ENCODE results near the gene PALM2AKAP2. TPM values are rescaled to one million over a fixed set of nuclear protein-coding genes. Genes with fewer than 3 reads are reported as not detected.
"Not testable (repeated sequence)": the region's sequence is repeated elsewhere in the genome, so short reads cannot be mapped to it uniquely, and the experiment has no call there.

The PALM2AKAP2 gene
- total RNA-seq, 1 donor from 2014 or later = 24.2 TPM

DNA sequence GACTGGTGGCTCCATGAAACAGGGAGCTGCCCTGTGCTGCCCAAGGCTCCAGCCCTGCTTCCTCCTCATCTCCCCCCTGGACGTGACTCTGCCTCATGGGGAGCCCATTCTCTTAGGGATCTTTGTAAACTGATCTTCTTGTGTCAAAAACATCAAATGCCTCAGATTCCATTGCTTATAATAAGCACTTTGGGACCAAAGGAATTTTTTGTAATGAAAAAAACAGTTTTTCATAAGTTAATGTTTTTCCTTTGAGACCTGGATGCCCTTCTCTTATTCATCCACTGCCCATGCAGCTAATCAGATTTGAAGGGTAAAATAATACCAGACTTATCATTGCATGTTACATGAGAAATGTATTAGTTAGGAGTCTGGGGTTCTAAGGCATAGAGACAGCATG is 41.7 kb downstream of the PALM2AKAP2 start:
- Mint-ChIP-seq H3K27ac (ENCODE audit: unreplicated experiment) (peak overlapping the region; percentile 37), H3K4me1 (ENCODE audit: unreplicated experiment) (peaks cover 46% of the 10 kb centered on the region), H3K27me3 (ENCODE audit: unreplicated experiment) (no peaks in the 10 kb centered on the region), H3K36me3 (ENCODE audit: unreplicated experiment) (no peaks in the 10 kb centered on the region), H3K4me3 (ENCODE audit: unreplicated experiment) (no peak overlapping the region), H3K9me3 (ENCODE audit: unreplicated experiment) (no peaks in the 10 kb centered on the region)
- TF ChIP-seq, protein P1, sequence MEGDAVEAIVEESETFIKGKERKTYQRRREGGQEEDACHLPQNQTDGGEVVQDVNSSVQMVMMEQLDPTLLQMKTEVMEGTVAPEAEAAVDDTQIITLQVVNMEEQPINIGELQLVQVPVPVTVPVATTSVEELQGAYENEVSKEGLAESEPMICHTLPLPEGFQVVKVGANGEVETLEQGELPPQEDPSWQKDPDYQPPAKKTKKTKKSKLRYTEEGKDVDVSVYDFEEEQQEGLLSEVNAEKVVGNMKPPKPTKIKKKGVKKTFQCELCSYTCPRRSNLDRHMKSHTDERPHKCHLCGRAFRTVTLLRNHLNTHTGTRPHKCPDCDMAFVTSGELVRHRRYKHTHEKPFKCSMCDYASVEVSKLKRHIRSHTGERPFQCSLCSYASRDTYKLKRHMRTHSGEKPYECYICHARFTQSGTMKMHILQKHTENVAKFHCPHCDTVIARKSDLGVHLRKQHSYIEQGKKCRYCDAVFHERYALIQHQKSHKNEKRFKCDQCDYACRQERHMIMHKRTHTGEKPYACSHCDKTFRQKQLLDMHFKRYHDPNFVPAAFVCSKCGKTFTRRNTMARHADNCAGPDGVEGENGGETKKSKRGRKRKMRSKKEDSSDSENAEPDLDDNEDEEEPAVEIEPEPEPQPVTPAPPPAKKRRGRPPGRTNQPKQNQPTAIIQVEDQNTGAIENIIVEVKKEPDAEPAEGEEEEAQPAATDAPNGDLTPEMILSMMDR (IDR thresholded peaks at IDR 0.05) = no peak
- no peak for DNase-seq (ENCODE audit: extremely low spot score, unreplicated experiment)

GRCh38 chr9:109825383-109825782 is 45.4 kb downstream of the PALM2AKAP2 start:
- H3K4me3 Mint-ChIP-seq (ENCODE audit: unreplicated experiment); DNase-seq (ENCODE audit: extremely low spot score, unreplicated experiment); H3K27ac Mint-ChIP-seq (ENCODE audit: unreplicated experiment); H3K9me3 Mint-ChIP-seq (ENCODE audit: unreplicated experiment); H3K27me3 Mint-ChIP-seq (ENCODE audit: unreplicated experiment); H3K36me3 Mint-ChIP-seq (ENCODE audit: unreplicated experiment): not testable (repeated sequence)
- H3K4me1 Mint-ChIP-seq (ENCODE audit: unreplicated experiment) = peaks cover 33% of the 10 kb centered on the region

- Mint-ChIP-seq H3K27ac (ENCODE audit: unreplicated experiment) (no peak overlapping the region), H3K27me3 (ENCODE audit: unreplicated experiment) (no peaks in the 10 kb centered on the region), H3K4me3 (ENCODE audit: unreplicated experiment) (no peak overlapping the region), H3K4me1 (ENCODE audit: unreplicated experiment) (peaks cover 28% of the 10 kb centered on the region), H3K9me3 (ENCODE audit: unreplicated experiment) (no peaks in the 10 kb centered on the region), H3K36me3 (ENCODE audit: unreplicated experiment) (peaks cover 3% of the 10 kb centered on the region)
- DNase-seq (ENCODE audit: extremely low spot score, unreplicated experiment) = no peak
- TF ChIP-seq, protein P1 (IDR thresholded peaks at IDR 0.05) = no peak
These were observed 46.6 kb downstream of the PALM2AKAP2 start for GRCh38 chr9:109826559-109826958.

DNA sequence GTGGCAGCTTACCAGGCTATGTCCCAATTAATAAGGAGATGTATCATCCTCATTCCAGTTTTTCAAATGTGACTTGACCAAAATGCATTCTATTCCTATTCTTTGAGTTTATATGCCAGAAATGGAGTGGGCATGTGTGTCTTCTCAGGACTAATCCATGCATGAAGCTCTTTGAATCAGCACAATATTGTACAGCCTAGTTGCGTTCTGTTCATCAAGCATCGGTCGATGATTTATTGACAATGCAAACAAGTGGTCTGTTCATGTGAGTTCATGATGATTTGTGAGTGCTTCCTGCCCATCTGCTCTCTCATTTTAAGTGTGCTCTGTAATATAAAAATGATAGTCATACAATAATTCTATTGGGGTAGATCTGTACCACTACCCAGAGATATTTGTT is 48.3 kb downstream of the PALM2AKAP2 start:
- Mint-ChIP-seq H3K4me1 (ENCODE audit: unreplicated experiment) (peaks cover 18% of the 10 kb centered on the region), H3K9me3 (ENCODE audit: unreplicated experiment) (no peaks in the 10 kb centered on the region), H3K27me3 (ENCODE audit: unreplicated experiment) (no peaks in the 10 kb centered on the region), H3K36me3 (ENCODE audit: unreplicated experiment) (peaks cover 3% of the 10 kb centered on the region), H3K27ac (ENCODE audit: unreplicated experiment) (no peak overlapping the region), H3K4me3 (ENCODE audit: unreplicated experiment) (no peak overlapping the region)
- no peak for DNase-seq (ENCODE audit: extremely low spot score, unreplicated experiment)
- TF ChIP-seq, protein P1 (IDR thresholded peaks at IDR 0.05) = no peak

Data from osteocyte (in vitro differentiated cells).